HG03103 (cell line): ENCODE data around the gene KSR2.
"Not testable (repeated sequence)": the region's sequence is repeated elsewhere in the genome, so short reads cannot be mapped to it uniquely, and the experiment has no call there.

Source experiments
- ATAC-seq: cut with Tn5 transposase; IDR thresholded peaks from one replicate; pipeline ENCODE4 v1.9.1; 2021; ENCODE audit warnings: low read depth; ENCODE audit not compliant: unreplicated experiment

The KSR2 gene

GRCh38 chr12:117660896-117661295, 307.9 kb downstream of the KSR2 start:
- ATAC-seq: no peak

GRCh38 chr12:117658226-117658625, 310.6 kb downstream of the KSR2 start:
- ATAC-seq: no peak

- ATAC-seq: no peak
Measured at GRCh38 chr12:117649796-117650195, 319.0 kb downstream of the KSR2 start.

- ATAC-seq: no peak
Measured at GRCh38 chr12:117646520-117646919, 322.3 kb downstream of the KSR2 start.

- ATAC-seq: no peak
Measured at GRCh38 chr12:117645473-117645872, 323.3 kb downstream of the KSR2 start.

GRCh38 chr12:117643971-117644370, 324.8 kb downstream of the KSR2 start:
- no peak for ATAC-seq

GRCh38 chr12:117641885-117642284, 326.9 kb downstream of the KSR2 start:
- no peak for ATAC-seq

- ATAC-seq: no peak
Measured at GRCh38 chr12:117640511-117640910, 328.3 kb downstream of the KSR2 start.

GRCh38 chr12:117629454-117629853, 339.3 kb downstream of the KSR2 start:
- no peak for ATAC-seq

GRCh38 chr12:117628711-117629110, 340.1 kb downstream of the KSR2 start:
- not testable (repeated sequence) for ATAC-seq

- no peak for ATAC-seq
Measured at GRCh38 chr12:117622741-117623140, 346.0 kb downstream of the KSR2 start.

- ATAC-seq: no peak
Measured at GRCh38 chr12:117622087-117622486, 346.7 kb downstream of the KSR2 start.

GRCh38 chr12:117607778-117608177, 361.0 kb downstream of the KSR2 start:
- ATAC-seq: no peak

GRCh38 chr12:117606945-117607344, 361.8 kb downstream of the KSR2 start:
- ATAC-seq: no peak

- ATAC-seq: no peak
Measured at GRCh38 chr12:117606024-117606423, 362.8 kb downstream of the KSR2 start.

GRCh38 chr12:117603316-117604113, 365.3 kb downstream of the KSR2 start:
- ATAC-seq: no peak

GRCh38 chr12:117599849-117600248, 368.9 kb downstream of the KSR2 start:
- ATAC-seq: no peak

GRCh38 chr12:117596968-117597367, 371.8 kb downstream of the KSR2 start:
- no peak for ATAC-seq

- no peak for ATAC-seq
Measured at GRCh38 chr12:117595751-117596150, 373.0 kb downstream of the KSR2 start.

GRCh38 chr12:117594481-117594880, 374.3 kb downstream of the KSR2 start:
- ATAC-seq: no peak

GRCh38 chr12:117593815-117594400, 374.9 kb downstream of the KSR2 start:
- ATAC-seq: no peak

GRCh38 chr12:117592588-117593305, 376.0 kb downstream of the KSR2 start:
- ATAC-seq: no peak
